GM19238 (cell line): Measurements from ENCODE around the gene DUS1L.

ENCODE experiments used
- DNase-seq: peaks from one replicate; pipeline ENCODE4 v3.0.0; 2011; ENCODE audit warnings: low spot score; ENCODE audit not compliant: insufficient read length

Gene DUS1L

DNA sequence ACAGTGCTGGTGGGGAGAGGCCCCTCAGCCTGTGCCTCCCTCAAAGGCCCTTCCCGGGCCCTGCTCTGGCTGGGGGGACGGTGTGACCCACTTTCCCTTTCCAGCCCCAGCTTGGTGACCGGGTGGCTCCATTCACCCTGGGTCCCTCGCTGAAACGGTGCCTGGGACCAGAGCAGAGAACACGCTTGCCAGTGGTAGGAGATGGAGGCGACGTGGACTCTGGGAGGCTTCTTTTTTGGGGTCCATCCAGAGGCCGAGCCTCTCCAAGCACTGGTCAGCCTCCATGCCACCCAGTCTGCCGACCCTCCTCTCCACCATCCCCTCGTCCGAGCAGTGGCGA is 50.7 kb downstream of the DUS1L start:
- no peak for DNase-seq

- DNase-seq, result no peak
These were observed 51.2 kb downstream of the DUS1L start for GRCh38 chr17:82014432-82014831.

DNA sequence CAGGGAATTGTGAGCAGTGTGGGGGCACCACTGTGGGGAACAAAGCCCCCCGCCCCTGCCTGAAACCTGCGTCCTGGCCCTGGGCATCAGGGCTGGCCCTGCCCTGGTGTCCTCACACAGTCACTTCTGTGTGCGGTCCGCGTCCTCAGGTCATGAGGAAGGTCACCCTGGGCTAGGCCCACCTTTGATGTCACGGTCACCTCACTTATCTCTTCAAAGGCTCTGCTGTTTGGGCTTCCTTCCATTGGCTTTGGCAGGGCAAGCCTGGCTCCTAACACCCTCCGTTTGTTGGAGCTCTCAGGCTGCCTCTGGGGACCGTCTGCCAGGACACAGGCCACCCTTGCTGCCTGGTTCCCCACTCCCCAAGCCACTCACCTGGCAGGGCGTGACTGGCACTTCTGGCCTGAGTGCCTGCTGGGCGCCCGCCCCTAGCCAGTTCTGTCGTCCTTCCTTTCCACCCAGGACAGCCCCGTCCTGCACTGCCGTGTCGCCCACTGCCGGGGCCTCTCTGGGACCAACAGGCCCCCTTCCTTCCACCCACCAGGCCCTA is 51.8 kb downstream of the DUS1L start:
- no peak for DNase-seq

- DNase-seq, result no peak
These were observed 52.3 kb downstream of the DUS1L start for GRCh38 chr17:82013341-82013740.

DNA sequence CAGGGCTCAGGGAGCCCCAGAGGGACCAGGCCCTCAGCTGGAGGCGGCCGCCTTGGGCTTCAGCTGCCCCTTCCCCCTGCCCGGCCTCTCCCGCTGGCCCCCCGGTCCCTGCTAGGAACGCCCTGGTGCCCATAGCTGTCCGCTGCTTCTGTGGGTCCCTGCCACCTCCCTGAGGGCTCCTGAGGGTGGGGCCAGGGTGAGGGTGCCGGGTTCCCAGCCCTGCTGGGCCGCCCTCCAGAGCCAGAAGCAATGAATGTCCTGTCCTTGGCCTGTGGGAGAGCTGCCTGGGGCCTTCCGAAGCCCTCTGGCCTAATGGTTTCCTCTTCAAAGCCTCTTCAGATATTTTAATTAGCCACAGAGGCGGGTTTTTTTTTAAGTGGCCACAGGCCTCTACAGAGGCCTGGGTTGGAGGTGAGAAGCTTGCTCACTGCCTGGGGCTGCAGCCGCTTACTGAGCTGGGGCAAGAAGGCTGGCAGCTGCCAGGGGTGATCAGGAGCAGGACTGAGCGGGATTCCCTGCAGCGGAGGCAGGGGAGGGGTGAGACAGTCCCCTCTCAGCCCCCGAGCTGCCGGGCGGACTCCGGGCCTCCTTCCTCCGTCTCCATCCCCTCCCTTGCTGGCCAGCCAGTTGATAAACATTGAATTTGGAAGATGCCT is 52.8 kb downstream of the DUS1L start:
- DNase-seq, result no peak

- no peak for DNase-seq
These were observed 53.4 kb downstream of the DUS1L start for GRCh38 chr17:82012261-82012639.

GRCh38 chr17:82011617-82012187 is 53.9 kb downstream of the DUS1L start:
- DNase-seq, result no peak

- DNase-seq, result no peak
These were observed 54.8 kb downstream of the DUS1L start for GRCh38 chr17:82010575-82011525.

DNA sequence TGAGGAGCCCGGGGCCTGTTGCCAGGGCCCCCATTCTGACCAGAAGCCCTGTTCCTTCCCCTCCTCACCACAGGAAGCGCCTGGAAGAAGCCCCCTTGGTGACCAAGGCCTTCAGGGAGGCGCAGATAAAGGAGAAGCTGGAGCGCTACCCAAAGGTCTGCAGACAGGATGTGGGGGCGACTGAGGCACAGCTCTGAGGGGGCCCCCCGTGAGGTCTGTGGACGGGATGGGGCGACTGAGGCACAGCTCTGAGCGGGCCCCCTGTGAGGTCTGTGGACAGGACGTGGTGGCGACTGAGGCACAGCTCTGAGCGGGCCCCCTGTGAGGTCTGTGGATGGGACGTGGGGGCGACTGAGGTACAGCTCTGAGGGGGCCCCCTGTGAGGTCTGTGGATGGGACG is 56.2 kb downstream of the DUS1L start:
- DNase-seq, result no peak

DNA sequence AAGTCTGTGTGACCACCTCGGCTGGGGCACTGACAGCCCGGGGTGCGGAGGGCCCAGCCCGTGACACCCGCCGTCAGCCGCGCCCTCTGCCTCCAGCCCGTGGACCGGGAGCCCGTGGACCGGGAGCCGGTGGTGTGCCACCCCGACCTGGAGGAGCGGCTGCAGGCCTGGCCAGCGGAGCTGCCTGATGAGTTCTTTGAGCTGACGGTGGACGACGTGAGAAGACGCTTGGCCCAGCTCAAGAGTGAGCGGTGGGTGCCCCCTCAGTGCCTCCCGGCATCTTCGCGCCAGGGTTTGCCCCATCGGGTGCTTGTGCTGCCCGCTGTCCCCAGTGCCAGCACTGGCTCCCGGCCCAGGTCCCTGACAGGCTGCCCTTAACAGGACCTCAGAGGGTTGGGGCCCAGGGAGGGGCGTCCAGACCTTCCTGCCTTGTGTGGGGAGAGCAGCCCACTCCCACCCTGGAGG is 56.6 kb downstream of the DUS1L start:
- DNase-seq, result no peak

GRCh38 chr17:82008258-82008940 is 57.2 kb downstream of the DUS1L start:
- DNase-seq, result no peak
